ENCODE results near the gene PRPF38B.

Gene PRPF38B

GRCh38 chr1:108746382-108747170 lies 54.5 kb downstream of the PRPF38B start, which contains the start of gene STXBP3:
STXBP3 (plus strand) TSS chr1:108746674; CDS start chr1:108746738, 64 bp downstream.
- Histone ChIP-seq H2AFZ (ENCODE audit: low read depth, low read length) (peak within 1 kb of the TSS; percentile 68), H3K9me3 (ENCODE audit: low read length) (no peaks in the 10 kb centered on the region), H3K4me3 (ENCODE audit: low read length) (peak within 1 kb of the TSS; percentile 84), H3K27me3 (ENCODE audit: insufficient read depth, low read length) (peaks cover 6% of the 10 kb centered on the region), H3K4me1 (ENCODE audit: insufficient read depth, low read length) (peaks cover 7% of the 10 kb centered on the region), H3K36me3 (ENCODE audit: insufficient read depth, low read length) (peaks cover 3% of the 10 kb centered on the region)

DNA sequence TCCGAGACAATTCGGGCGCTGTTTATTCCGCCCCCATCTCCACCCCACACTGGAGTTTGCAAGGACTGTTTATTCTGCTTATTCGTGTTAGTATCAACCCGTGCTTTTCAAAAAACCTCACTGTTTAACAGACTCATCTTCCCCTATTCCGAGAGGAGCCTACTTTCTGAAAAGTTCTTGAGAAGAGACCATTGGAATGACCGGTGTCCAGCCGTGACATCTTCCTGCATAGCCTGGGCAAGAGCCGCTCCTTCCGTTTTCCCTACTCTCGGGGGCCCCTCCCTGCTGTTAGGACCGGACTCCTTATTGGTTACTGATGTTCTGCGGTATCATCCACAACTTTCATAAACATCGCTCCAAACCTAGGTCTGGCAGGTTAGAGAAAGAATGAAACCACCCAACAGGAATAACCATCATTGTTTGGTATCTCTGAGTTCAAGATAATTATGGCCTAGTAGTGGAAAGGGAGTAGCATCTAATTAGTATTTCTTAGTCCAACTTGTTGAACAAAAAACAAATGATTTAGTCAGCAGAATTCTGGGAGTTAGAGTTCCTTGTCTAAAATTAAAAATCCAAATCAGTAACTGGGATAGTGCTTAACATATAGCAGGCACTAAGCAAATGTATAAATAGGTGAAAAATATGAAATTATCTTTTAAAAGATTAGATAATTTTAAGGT lies 55.2 kb downstream of the PRPF38B start:
- Histone ChIP-seq H3K9me3 (ENCODE audit: low read length) (no peaks in the 10 kb centered on the region), H3K4me1 (ENCODE audit: insufficient read depth, low read length) (peaks cover 7% of the 10 kb centered on the region), H3K36me3 (ENCODE audit: insufficient read depth, low read length) (peaks cover 3% of the 10 kb centered on the region), H3K4me3 (ENCODE audit: low read length) (peak overlapping the region; percentile 84), H3K27me3 (ENCODE audit: insufficient read depth, low read length) (peaks cover under 1% of the 10 kb centered on the region), H2AFZ (ENCODE audit: low read depth, low read length) (peak overlapping the region; percentile 68)

DNA sequence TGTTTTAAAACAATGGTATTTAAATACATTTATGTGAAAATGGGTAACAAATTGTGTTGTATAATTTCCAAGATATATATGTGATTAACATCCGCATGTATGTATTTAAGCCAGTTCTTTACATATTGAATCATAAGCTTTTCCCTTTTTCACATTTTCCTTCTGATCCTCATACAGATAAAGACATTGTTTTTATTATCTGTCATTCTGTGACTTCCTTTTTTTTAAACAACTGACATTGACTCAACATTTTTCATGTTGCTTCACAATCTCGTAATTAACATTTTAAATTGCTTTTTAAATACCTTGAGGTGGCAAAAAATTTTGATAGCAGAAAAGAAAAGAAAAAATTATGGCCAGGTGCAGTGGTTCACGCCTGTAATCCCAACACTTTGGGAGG lies 55.8 kb downstream of the PRPF38B start:
- no peak overlapping the region for H2AFZ ChIP-seq (ENCODE audit: low read depth, low read length)
- H3K4me1 ChIP-seq (ENCODE audit: insufficient read depth, low read length) = peaks cover 7% of the 10 kb centered on the region
- peaks cover 9% of the 10 kb centered on the region for H3K36me3 ChIP-seq (ENCODE audit: insufficient read depth, low read length)
- H3K9me3 ChIP-seq (ENCODE audit: low read length) = no peaks in the 10 kb centered on the region
- H3K27me3 ChIP-seq (ENCODE audit: insufficient read depth, low read length) = no peaks in the 10 kb centered on the region
- peak overlapping the region; percentile 84 for H3K4me3 ChIP-seq (ENCODE audit: low read length)

DNA sequence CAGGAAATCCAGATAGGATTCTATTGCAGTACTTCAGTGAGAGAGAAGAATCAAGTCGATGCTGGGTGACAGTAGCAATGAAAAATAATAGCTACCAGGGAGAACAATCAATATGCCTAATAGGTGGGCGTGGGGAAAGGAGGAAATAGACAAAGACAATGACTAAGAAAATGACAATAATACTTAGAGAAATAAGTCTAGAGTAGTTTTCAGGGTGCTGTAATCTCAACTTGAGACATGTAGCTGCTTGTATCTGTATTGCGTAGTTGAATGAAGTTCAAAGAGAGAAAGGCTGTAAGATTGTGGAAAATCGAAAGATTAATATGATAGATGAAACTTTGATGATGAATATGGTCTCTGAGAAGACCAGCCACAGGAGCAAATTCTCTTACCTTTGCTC lies 57.0 kb downstream of the PRPF38B start:
- no peaks in the 10 kb centered on the region for H3K27me3 ChIP-seq (ENCODE audit: insufficient read depth, low read length)
- no peak overlapping the region for H3K4me3 ChIP-seq (ENCODE audit: low read length)
- H3K36me3 ChIP-seq (ENCODE audit: insufficient read depth, low read length) = peaks cover 15% of the 10 kb centered on the region
- H3K9me3 ChIP-seq (ENCODE audit: low read length) = no peaks in the 10 kb centered on the region
- no peak overlapping the region for H2AFZ ChIP-seq (ENCODE audit: low read depth, low read length)
- H3K4me1 ChIP-seq (ENCODE audit: insufficient read depth, low read length) = peaks cover 7% of the 10 kb centered on the region

DNA sequence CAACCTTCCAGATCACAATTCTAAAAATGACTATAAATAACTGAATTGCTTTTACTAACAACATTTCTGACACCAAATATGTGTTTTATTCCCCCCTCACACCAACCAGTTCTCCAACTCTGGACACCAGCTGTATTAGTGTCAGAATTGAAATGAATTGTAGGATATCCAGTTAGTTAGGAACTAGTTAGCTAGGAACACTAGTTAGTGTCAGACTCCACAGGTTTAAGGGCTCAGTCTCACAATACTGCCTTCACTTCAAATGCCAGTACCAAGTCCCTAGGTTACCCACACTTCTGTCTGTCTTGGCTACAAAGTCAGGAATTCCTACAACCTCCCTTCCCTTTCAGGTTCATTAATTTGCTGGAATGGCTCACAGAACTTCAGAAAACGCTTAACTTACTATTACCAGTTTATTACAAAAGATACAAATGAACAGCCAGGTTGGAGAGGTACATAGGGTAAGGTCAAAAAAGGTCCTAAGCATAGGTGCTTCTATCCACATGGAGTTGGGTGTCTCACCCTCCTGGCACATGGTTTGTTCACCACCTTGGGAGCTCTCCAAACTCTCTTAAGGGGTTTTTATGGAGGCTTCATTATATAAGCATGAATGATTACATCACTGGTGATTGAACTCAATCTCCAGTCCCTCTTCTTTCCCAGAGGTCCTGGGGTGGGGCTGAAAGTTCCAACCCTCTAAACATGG lies 58.5 kb downstream of the PRPF38B start:
- Histone ChIP-seq H3K36me3 (ENCODE audit: insufficient read depth, low read length) (peaks cover 26% of the 10 kb centered on the region), H3K9me3 (ENCODE audit: low read length) (no peaks in the 10 kb centered on the region)

More for the DNA sequence above, 58.5 kb downstream of the PRPF38B start:
- Histone ChIP-seq H3K4me1 (ENCODE audit: insufficient read depth, low read length) (peaks cover 7% of the 10 kb centered on the region), H2AFZ (ENCODE audit: low read depth, low read length) (no peak overlapping the region), H3K27me3 (ENCODE audit: insufficient read depth, low read length) (no peaks in the 10 kb centered on the region), H3K4me3 (ENCODE audit: low read length) (no peak overlapping the region)
